Mucosa of descending colon (tissue), 3 donors: ENCODE data around the gene RASGRP3. TPM values are rescaled to one million over a fixed set of nuclear protein-coding genes. Genes with fewer than 3 reads are reported as not detected.

Experiments used
- ATAC-seq: fragments of 200-7000 bp; cut with Tn5 transposase; one replicate; pipeline ENCODE4 v1.9.1; 2020; ENCODE audit warnings: mild to moderate bottlenecking, moderate library complexity
- DNase-seq, 3 donors: peaks; one replicate each; pipeline ENCODE4 v3.0.0-alpha.2; 2020
- H3K36me3 ChIP-seq: fragments of 200-600 bp; one replicate; pipeline ENCODE4 v1.8.0; 2021; ENCODE audit warnings: low read depth, mild to moderate bottlenecking
- H3K4me1 ChIP-seq: fragments of 200-600 bp; one replicate; pipeline ENCODE4 v1.8.0; 2021; ENCODE audit warnings: low read depth, mild to moderate bottlenecking
- H3K4me3 ChIP-seq: fragments of 200-600 bp; one replicate; pipeline ENCODE4 v1.8.0; 2021; ENCODE audit warnings: mild to moderate bottlenecking
- H3K9me3 ChIP-seq: fragments of 200-600 bp; one replicate; pipeline ENCODE4 v1.8.0; 2021; ENCODE audit warnings: mild to moderate bottlenecking
- CTCF ChIP-seq: fragments of 200-600 bp; IDR thresholded peaks from one replicate; pipeline ENCODE4 v1.8.0; 2022; ENCODE audit warnings: antibody characterized with exemption, mild to moderate bottlenecking
- intact Hi-C, 2 donors: fragments of 100-400 bp; cut with DNase I in 1 of 2; cut with micrococcal nuclease in 1 of 2; formaldehyde crosslinking; loops; one replicate each; pipeline versions ENCODE4 v1.11.0 to v1.11.1; 2022; cut with DNase I, micrococcal nuclease
- total RNA-seq, 3 donors: library from RNA; stranded (reverse); fragmentation: NEBNext Ultra II Directional in 2 of 3; extraction: Animal tissue kit (Norgen Biotek cat#: 25700) in 2 of 3; gene quantifications; one replicate each; pipeline versions ENCODE4 v1.2.1 to v1.2.4, GENCODE V29; 2021 to 2023
- donor health status: DM: no; HTN: no; CAD: no; lungs with moderate emphysema.
- donor health status: DM: no; HTN: no; CAD: no.
- donor health status: DM: no; HTN: yes; CAD: no.

Gene RASGRP3
- total RNA-seq, 3 donors from 2014 or later, result 3.8 to 6.1 (median 5.4) TPM

GRCh38 chr2:33579227-33579626, 102.8 kb downstream of the RASGRP3 start:
- Histone ChIP-seq H3K4me3 (no peak overlapping the region), H3K9me3 (no peaks in the 10 kb centered on the region), H3K36me3 (no peaks in the 10 kb centered on the region), H3K4me1 (no peaks in the 10 kb centered on the region)
- DNase-seq (no peak), ATAC-seq (no peak)
- TF ChIP-seq CTCF, result no peak
- intact Hi-C loops, result no loop called here

GRCh38 chr2:33581872-33582271, 105.4 kb downstream of the RASGRP3 start:
- Histone ChIP-seq H3K4me3 (no peak overlapping the region), H3K4me1 (no peaks in the 10 kb centered on the region), H3K9me3 (no peaks in the 10 kb centered on the region), H3K36me3 (peaks cover 5% of the 10 kb centered on the region)
- ATAC-seq, result no peak
- intact Hi-C loops, result no loop called here
- DNase-seq, result no peak
- TF ChIP-seq CTCF, result no peak

GRCh38 chr2:33583194-33583938, 106.9 kb downstream of the RASGRP3 start:
- peak; percentile 52 for TF ChIP-seq CTCF
- ATAC-seq, result peak; percentile 54

GRCh38 chr2:33586766-33587165, 110.3 kb downstream of the RASGRP3 start:
- no peak for ATAC-seq
- no peaks in the 10 kb centered on the region for H3K9me3 ChIP-seq
- DNase-seq, result no peak
- TF ChIP-seq CTCF, result no peak
- intact Hi-C loops, result no loop called here
- peaks cover 5% of the 10 kb centered on the region for H3K36me3 ChIP-seq
- H3K4me1 ChIP-seq, result no peaks in the 10 kb centered on the region
- H3K4me3 ChIP-seq, result no peak overlapping the region

More at GRCh38 chr2:33583194-33583938, 106.9 kb downstream of the RASGRP3 start:
- H3K4me3 ChIP-seq, result no peak overlapping the region
- no peaks in the 10 kb centered on the region for H3K9me3 ChIP-seq
- peaks cover 5% of the 10 kb centered on the region for H3K36me3 ChIP-seq
- DNase-seq, result peak in 1 of 3 donors; percentile 48
- intact Hi-C loops, result no loop called here
- no peaks in the 10 kb centered on the region for H3K4me1 ChIP-seq

GRCh38 chr2:33588232-33588631, 111.8 kb downstream of the RASGRP3 start:
- Histone ChIP-seq H3K9me3 (no peaks in the 10 kb centered on the region), H3K4me1 (no peaks in the 10 kb centered on the region), H3K4me3 (no peak overlapping the region), H3K36me3 (peaks cover 5% of the 10 kb centered on the region)
- no peak for TF ChIP-seq CTCF
- ATAC-seq (no peak), DNase-seq (no peak)
- intact Hi-C loops, result no loop called here
